GM10847 (cell line): Measurements from ENCODE around the gene GPC3.

ENCODE experiments used
- POLR2A ChIP-seq: IDR thresholded peaks from 2 replicates; pipeline ENCODE4 v1.6.1; 2011; ENCODE audit not compliant: insufficient read length; ENCODE audit errors: extremely low read depth

Gene GPC3

GRCh38 chrX:133813971-133814370 lies 171.4 kb downstream of the GPC3 start:
- no peak for TF ChIP-seq POLR2A

- no peak for TF ChIP-seq POLR2A
Observed at GRCh38 chrX:133812402-133812801, 173.0 kb downstream of the GPC3 start.

GRCh38 chrX:133810925-133811324 lies 174.5 kb downstream of the GPC3 start:
- no peak for TF ChIP-seq POLR2A

- no peak for TF ChIP-seq POLR2A
Observed at GRCh38 chrX:133804072-133804471, 181.3 kb downstream of the GPC3 start.

GRCh38 chrX:133796282-133796681 lies 189.1 kb downstream of the GPC3 start:
- TF ChIP-seq POLR2A: no peak

GRCh38 chrX:133794126-133794525 lies 191.3 kb downstream of the GPC3 start:
- no peak for TF ChIP-seq POLR2A

GRCh38 chrX:133793626-133794025 lies 191.8 kb downstream of the GPC3 start:
- no peak for TF ChIP-seq POLR2A

GRCh38 chrX:133792198-133792953 lies 193.0 kb downstream of the GPC3 start:
- no peak for TF ChIP-seq POLR2A

- no peak for TF ChIP-seq POLR2A
Observed at GRCh38 chrX:133789829-133790228, 195.6 kb downstream of the GPC3 start.

GRCh38 chrX:133786382-133786781 lies 199.0 kb downstream of the GPC3 start:
- no peak for TF ChIP-seq POLR2A

- TF ChIP-seq POLR2A: no peak
Observed at GRCh38 chrX:133783274-133783673, 202.1 kb downstream of the GPC3 start.

GRCh38 chrX:133781174-133781573 lies 204.2 kb downstream of the GPC3 start:
- TF ChIP-seq POLR2A: no peak

GRCh38 chrX:133776072-133776471 lies 209.3 kb downstream of the GPC3 start:
- no peak for TF ChIP-seq POLR2A

GRCh38 chrX:133774807-133775206 lies 210.6 kb downstream of the GPC3 start:
- no peak for TF ChIP-seq POLR2A

- no peak for TF ChIP-seq POLR2A
Observed at GRCh38 chrX:133771086-133771646, 214.2 kb downstream of the GPC3 start.

GRCh38 chrX:133754657-133755056 lies 230.7 kb downstream of the GPC3 start:
- no peak for TF ChIP-seq POLR2A

GRCh38 chrX:133749951-133750350 lies 235.4 kb downstream of the GPC3 start:
- TF ChIP-seq POLR2A: no peak
